ENCODE results near the gene KCNE1.
"Not testable (repeated sequence)": the region's sequence is repeated elsewhere in the genome, so short reads cannot be mapped to it uniquely, and the experiment has no call there.

- not testable (repeated sequence) for TF ChIP-seq CTCF (IDR thresholded peaks at IDR 0.05; ENCODE audit: low read depth, low read length, missing input control); RAD21 (IDR thresholded peaks at IDR 0.05); TAF1 (conservative IDR thresholded peaks at IDR 0.05); ATF3 (IDR thresholded peaks at IDR 0.05); FOXA1 (IDR thresholded peaks at IDR 0.05); JUND (IDR thresholded peaks at IDR 0.05); REST (IDR thresholded peaks at IDR 0.05); HNF4G (IDR thresholded peaks at IDR 0.05); MAX (IDR thresholded peaks at IDR 0.05); RXRA (IDR thresholded peaks at IDR 0.05)
Observed at GRCh38 chr21:34458266-34458665, 53.7 kb downstream of the KCNE1 start.

All from liver (tissue), 3 donors.